Parathyroid adenoma (tissue), 2 donors: ENCODE data around the gene MPG.
A peak's percentile ranks its signal among the peaks of the same experiment; 100 is the strongest.

Experiments used
- H2AFZ ChIP-seq: fragments of 300-600 bp; sonication (generic); one replicate; pipeline ENCODE4 v1.7.0; 2017; ENCODE audit warnings: antibody characterized with exemption, mild to moderate bottlenecking
- H3K27ac ChIP-seq: fragments of 300-600 bp; sonication (generic); one replicate; pipeline ENCODE4 v1.7.0; 2017
- H3K27me3 ChIP-seq: fragments of 300-600 bp; sonication (generic); one replicate; pipeline ENCODE4 v1.7.0; 2017; ENCODE audit warnings: low read length; ENCODE audit not compliant: control insufficient read depth, insufficient read depth
- H3K36me3 ChIP-seq: fragments of 300-600 bp; sonication (generic); one replicate; pipeline ENCODE4 v1.7.0; 2017; ENCODE audit warnings: low read length; ENCODE audit not compliant: control insufficient read depth, insufficient read depth
- H3K4me1 ChIP-seq: fragments of 300-600 bp; sonication (generic); one replicate; pipeline ENCODE4 v1.7.0; 2017; ENCODE audit warnings: control low read depth
- H3K4me2 ChIP-seq: fragments of 300-600 bp; sonication (generic); one replicate; pipeline ENCODE4 v1.7.0; 2017; ENCODE audit warnings: low read length
- H3K4me3 ChIP-seq: fragments of 300-600 bp; sonication (generic); one replicate; pipeline ENCODE4 v1.7.0; 2017; ENCODE audit warnings: low read depth, low read length
- H3K79me2 ChIP-seq: fragments of 300-600 bp; sonication (generic); one replicate; pipeline ENCODE4 v1.7.0; 2017; ENCODE audit warnings: control low read depth
- H3K9ac ChIP-seq: fragments of 300-600 bp; sonication (generic); one replicate; pipeline ENCODE4 v1.7.0; 2017; ENCODE audit warnings: mild to moderate bottlenecking
- H3K9me3 ChIP-seq: fragments of 300-600 bp; sonication (generic); one replicate; pipeline ENCODE4 v1.7.0; 2017; ENCODE audit warnings: low read length; ENCODE audit not compliant: control insufficient read depth
- TF ChIP-seq, protein P1 (sequence below): fragments of 300-600 bp; sonication (generic); IDR thresholded peaks from one replicate; pipeline ENCODE4 v1.7.0; 2017; ENCODE audit warnings: antibody characterized with exemption, mild to moderate bottlenecking
- donor health status: primary hyperparathyroidism.

The MPG gene

DNA sequence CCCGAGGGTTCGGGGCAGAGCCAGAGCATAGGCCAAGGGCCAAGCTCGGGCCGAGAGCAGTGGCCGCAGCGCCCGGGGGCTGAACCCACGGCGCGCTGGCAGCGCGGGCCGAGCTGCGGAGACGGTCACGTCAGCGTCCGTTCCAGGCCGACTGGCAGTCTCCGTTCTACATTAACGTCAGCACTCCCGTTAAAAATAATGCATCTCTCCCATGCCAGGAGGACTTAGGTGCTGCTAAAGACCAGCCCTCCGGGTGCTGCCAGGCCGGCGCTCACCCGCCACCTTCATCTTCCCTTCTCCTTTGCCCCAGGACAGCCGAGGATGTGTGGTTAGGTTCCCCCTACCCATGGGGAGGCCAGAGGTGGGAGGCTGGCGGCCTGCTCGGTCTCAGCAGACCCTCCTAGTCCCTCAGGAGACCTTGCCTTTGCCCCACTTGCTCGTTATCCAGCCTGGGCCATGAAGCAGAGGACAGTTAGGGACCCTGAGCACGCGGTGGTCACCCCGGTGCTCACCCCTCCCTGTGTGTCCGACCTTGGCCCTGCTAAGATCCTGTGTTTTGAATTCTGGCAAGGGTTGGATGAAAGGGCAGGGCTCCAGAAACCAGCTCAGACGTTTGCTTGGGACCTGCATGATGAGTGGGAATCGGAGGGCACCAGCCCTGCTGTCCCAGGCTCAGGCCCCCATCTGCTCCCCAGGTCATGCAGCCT, 572 bp downstream of the MPG start:
- Histone ChIP-seq H3K4me1 (peaks cover 9% of the 10 kb centered on the region), H3K27ac (peak overlapping the region; percentile 32)
- TF ChIP-seq, protein P1, sequence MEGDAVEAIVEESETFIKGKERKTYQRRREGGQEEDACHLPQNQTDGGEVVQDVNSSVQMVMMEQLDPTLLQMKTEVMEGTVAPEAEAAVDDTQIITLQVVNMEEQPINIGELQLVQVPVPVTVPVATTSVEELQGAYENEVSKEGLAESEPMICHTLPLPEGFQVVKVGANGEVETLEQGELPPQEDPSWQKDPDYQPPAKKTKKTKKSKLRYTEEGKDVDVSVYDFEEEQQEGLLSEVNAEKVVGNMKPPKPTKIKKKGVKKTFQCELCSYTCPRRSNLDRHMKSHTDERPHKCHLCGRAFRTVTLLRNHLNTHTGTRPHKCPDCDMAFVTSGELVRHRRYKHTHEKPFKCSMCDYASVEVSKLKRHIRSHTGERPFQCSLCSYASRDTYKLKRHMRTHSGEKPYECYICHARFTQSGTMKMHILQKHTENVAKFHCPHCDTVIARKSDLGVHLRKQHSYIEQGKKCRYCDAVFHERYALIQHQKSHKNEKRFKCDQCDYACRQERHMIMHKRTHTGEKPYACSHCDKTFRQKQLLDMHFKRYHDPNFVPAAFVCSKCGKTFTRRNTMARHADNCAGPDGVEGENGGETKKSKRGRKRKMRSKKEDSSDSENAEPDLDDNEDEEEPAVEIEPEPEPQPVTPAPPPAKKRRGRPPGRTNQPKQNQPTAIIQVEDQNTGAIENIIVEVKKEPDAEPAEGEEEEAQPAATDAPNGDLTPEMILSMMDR: no peak

DNA sequence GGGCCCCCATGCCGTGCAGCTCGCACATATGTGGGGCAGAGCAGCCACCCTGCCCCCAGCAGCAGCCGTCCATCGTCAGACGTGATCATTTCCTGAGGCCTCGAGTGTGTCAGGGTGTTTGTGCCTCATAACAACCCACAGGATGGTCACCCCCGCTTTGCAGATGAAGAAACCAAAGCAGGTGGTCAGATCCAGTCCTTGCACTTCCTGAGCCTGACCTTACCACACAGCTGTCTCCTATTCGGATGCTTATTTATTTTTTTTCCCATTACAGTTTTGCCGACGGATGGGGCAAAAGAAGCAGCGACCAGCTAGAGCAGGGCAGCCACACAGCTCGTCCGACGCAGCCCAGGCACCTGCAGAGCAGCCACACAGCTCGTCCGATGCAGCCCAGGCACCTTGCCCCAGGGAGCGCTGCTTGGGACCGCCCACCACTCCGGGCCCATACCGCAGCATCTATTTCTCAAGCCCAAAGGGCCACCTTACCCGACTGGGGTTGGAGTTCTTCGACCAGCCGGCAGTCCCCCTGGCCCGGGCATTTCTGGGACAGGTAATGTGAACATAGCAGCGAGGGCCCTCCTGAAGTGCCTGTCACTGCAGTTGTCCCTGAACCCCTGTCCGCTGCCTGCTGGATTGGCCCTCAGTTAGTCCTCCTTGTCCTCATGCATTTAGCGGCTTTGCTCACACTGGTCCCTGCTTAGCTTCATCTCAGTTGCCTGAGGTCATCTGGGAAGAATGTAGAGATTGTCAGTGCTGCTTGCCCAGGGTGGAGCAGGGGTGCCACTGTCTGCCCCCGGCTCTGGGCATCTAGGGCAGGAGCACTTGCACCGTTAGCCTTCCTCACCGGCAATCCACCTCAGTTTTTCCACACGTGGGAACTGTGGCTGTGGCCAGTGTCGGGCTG, 1.4 kb downstream of the MPG start:
- Histone ChIP-seq H3K27ac (peak overlapping the region; percentile 32), H3K4me3 (no peak overlapping the region), H3K79me2 (no peaks in the 10 kb centered on the region), H3K4me2 (peak overlapping the region; percentile 67), H3K9me3 (no peaks in the 10 kb centered on the region), H2AFZ (no peak overlapping the region), H3K27me3 (no peaks in the 10 kb centered on the region), H3K9ac (no peak overlapping the region), H3K4me1 (peaks cover 12% of the 10 kb centered on the region), H3K36me3 (no peaks in the 10 kb centered on the region)
- TF ChIP-seq, protein P1: no peak

More for the DNA sequence above, 572 bp downstream of the MPG start:
- peak overlapping the region; percentile 80 for H2AFZ ChIP-seq
- H3K4me3 ChIP-seq: peak overlapping the region; percentile 65
- no peaks in the 10 kb centered on the region for H3K36me3 ChIP-seq
- H3K79me2 ChIP-seq: no peaks in the 10 kb centered on the region
- H3K4me2 ChIP-seq: peak overlapping the region; percentile 67
- H3K9me3 ChIP-seq: no peaks in the 10 kb centered on the region
- no peaks in the 10 kb centered on the region for H3K27me3 ChIP-seq
- H3K9ac ChIP-seq: peak overlapping the region; percentile 19

GRCh38 chr16:83060-83603, 5.1 kb downstream of the MPG start:
- Histone ChIP-seq H3K36me3 (no peaks in the 10 kb centered on the region), H3K4me2 (no peak overlapping the region), H3K27me3 (no peaks in the 10 kb centered on the region), H3K4me1 (peaks cover 8% of the 10 kb centered on the region), H3K4me3 (no peak overlapping the region), H3K9me3 (no peaks in the 10 kb centered on the region), H3K9ac (no peak overlapping the region), H3K79me2 (no peaks in the 10 kb centered on the region), H2AFZ (no peak overlapping the region), H3K27ac (no peak overlapping the region)
- TF ChIP-seq, protein P1: no peak

- H3K4me2 ChIP-seq: no peak overlapping the region
- no peaks in the 10 kb centered on the region for H3K36me3 ChIP-seq
- H3K27me3 ChIP-seq: no peaks in the 10 kb centered on the region
- no peak overlapping the region for H3K9ac ChIP-seq
- H2AFZ ChIP-seq: no peak overlapping the region
- H3K9me3 ChIP-seq: no peaks in the 10 kb centered on the region
- H3K27ac ChIP-seq: no peak overlapping the region
- no peak overlapping the region for H3K4me3 ChIP-seq
- peaks cover 2% of the 10 kb centered on the region for H3K4me1 ChIP-seq
- no peaks in the 10 kb centered on the region for H3K79me2 ChIP-seq
- TF ChIP-seq, protein P1: no peak
Measured at GRCh38 chr16:83781-84615, 6.0 kb downstream of the MPG start.
